H9 (cell line): Measurements from ENCODE around the gene PLXNA2. TPM values are rescaled to one million over a fixed set of nuclear protein-coding genes. Genes with fewer than 3 reads are reported as not detected.

Experiments used
- DNase-seq: peaks from one replicate; pipeline ENCODE4 v3.0.0-alpha.2; 2017
- H2AFZ ChIP-seq: one replicate; pipeline ENCODE4 v1.6.1; 2013; ENCODE audit warnings: mild to moderate bottlenecking, low read length, control low read depth, moderate library complexity
- H2AK5ac ChIP-seq: 2 replicates; pipeline ENCODE4 v1.6.1; 2013; ENCODE audit warnings: low read length, control low read depth, mixed read lengths; ENCODE audit not compliant: insufficient read length
- H2BK120ac ChIP-seq: one replicate; pipeline ENCODE4 v1.6.1; 2013; ENCODE audit warnings: low read depth, mild to moderate bottlenecking, low read length, control low read depth, inconsistent platforms; ENCODE audit not compliant: poor library complexity, severe bottlenecking
- H2BK12ac ChIP-seq: 2 replicates; pipeline ENCODE4 v1.6.1; 2013; ENCODE audit warnings: low read length, control low read depth, mixed read lengths, low read depth; ENCODE audit not compliant: insufficient read length
- H2BK15ac ChIP-seq: 2 replicates; pipeline ENCODE4 v1.6.1; 2013; ENCODE audit warnings: low read depth, low read length, control low read depth
- H2BK20ac ChIP-seq: one replicate; pipeline ENCODE4 v1.6.1; 2013; ENCODE audit warnings: low read depth, mild to moderate bottlenecking, low read length, control low read depth, inconsistent platforms; ENCODE audit not compliant: poor library complexity, severe bottlenecking
- H2BK5ac ChIP-seq: 2 replicates; pipeline ENCODE4 v1.6.1; 2013; ENCODE audit warnings: low read length, control low read depth, mixed read lengths; ENCODE audit not compliant: insufficient read length
- H3K14ac ChIP-seq: 2 replicates; pipeline ENCODE4 v1.6.1; 2013; ENCODE audit warnings: low read length, control low read depth; ENCODE audit not compliant: insufficient read depth
- H3K18ac ChIP-seq: 2 replicates; pipeline ENCODE4 v1.6.1; 2013; ENCODE audit warnings: low read depth, mild to moderate bottlenecking, mixed read lengths, low read length, control low read depth; ENCODE audit not compliant: insufficient read length
- H3K23ac ChIP-seq: 2 replicates; pipeline ENCODE4 v1.6.1; 2013; ENCODE audit warnings: low read length, control low read depth, mixed read lengths, low read depth; ENCODE audit not compliant: insufficient read length
- H3K23me2 ChIP-seq: 2 replicates; pipeline ENCODE4 v1.6.1; 2013; ENCODE audit warnings: low read depth, mild to moderate bottlenecking, mixed read lengths, low read length, control low read depth; ENCODE audit not compliant: insufficient read length, poor library complexity, severe bottlenecking
- H3K27ac ChIP-seq: 2 replicates; pipeline ENCODE4 v1.5.1; 2013; ENCODE audit warnings: low read length, control low read depth, mixed read lengths, low read depth; ENCODE audit not compliant: insufficient read length
- H3K27me3 ChIP-seq: 2 replicates; pipeline ENCODE4 v1.6.1; 2013; ENCODE audit warnings: low read length, control low read depth, inconsistent platforms; ENCODE audit not compliant: insufficient read depth
- H3K4ac ChIP-seq: 2 replicates; pipeline ENCODE4 v1.6.1; 2013; ENCODE audit warnings: low read depth, mild to moderate bottlenecking, control low read depth, inconsistent platforms, low read length, moderate library complexity
- H3K4me1 ChIP-seq: 2 replicates; pipeline ENCODE4 v1.6.1; 2013; ENCODE audit warnings: low read length, control low read depth, inconsistent platforms; ENCODE audit not compliant: insufficient read depth
- H3K4me2 ChIP-seq: 2 replicates; pipeline ENCODE4 v1.6.1; 2013; ENCODE audit warnings: low read length, control low read depth, mixed read lengths; ENCODE audit not compliant: insufficient read length, insufficient read depth
- H3K56ac ChIP-seq: 2 replicates; pipeline ENCODE4 v1.6.1; 2013; ENCODE audit warnings: low read depth, mild to moderate bottlenecking, mixed read lengths, low read length, control low read depth; ENCODE audit not compliant: insufficient read length
- H3K79me1 ChIP-seq: 2 replicates; pipeline ENCODE4 v1.6.1; 2013; ENCODE audit warnings: low read depth, mild to moderate bottlenecking, moderate library complexity, low read length, control low read depth, inconsistent platforms; ENCODE audit not compliant: insufficient read depth, poor library complexity, severe bottlenecking
- H3K79me2 ChIP-seq: 2 replicates; pipeline ENCODE4 v1.6.1; 2013; ENCODE audit warnings: low read length, control low read depth, inconsistent platforms; ENCODE audit not compliant: insufficient read depth
- H3K9ac ChIP-seq: 2 replicates; pipeline ENCODE4 v1.6.1; 2013; ENCODE audit warnings: low read length, control low read depth, mixed read lengths; ENCODE audit not compliant: insufficient read length; ENCODE audit errors: extremely low read depth
- H3K9me3 ChIP-seq: one replicate; pipeline ENCODE4 v1.6.1; 2013; ENCODE audit warnings: low read depth, low read length, inconsistent platforms; ENCODE audit not compliant: control insufficient read depth
- H3T11ph ChIP-seq: one replicate; pipeline ENCODE4 v1.6.1; 2013; ENCODE audit warnings: mild to moderate bottlenecking, low read length, control low read depth, inconsistent platforms
- H4K20me1 ChIP-seq: one replicate; pipeline ENCODE4 v1.6.1; 2013; ENCODE audit not compliant: control insufficient read depth, insufficient read length, insufficient read depth
- H4K5ac ChIP-seq: 2 replicates; pipeline ENCODE4 v1.6.1; 2013; ENCODE audit warnings: low read depth, mild to moderate bottlenecking, mixed read lengths, low read length, control low read depth; ENCODE audit not compliant: insufficient read length
- H4K8ac ChIP-seq: replicated peaks from 2 replicates; pipeline ENCODE4 v1.6.1; 2013; ENCODE audit warnings: low read length, control low read depth, mixed read lengths, low read depth; ENCODE audit not compliant: insufficient read length
- H4K91ac ChIP-seq: 2 replicates; pipeline ENCODE4 v1.6.1; 2013; ENCODE audit warnings: low read depth, mild to moderate bottlenecking, moderate library complexity, mixed read lengths, low read length, control low read depth; ENCODE audit not compliant: insufficient read length
- H3K27ac Mint-ChIP-seq, 3 experiments: 2 replicates in 2 of 3; 3 replicates in 1 of 3; pipeline ENCODE4 v1.8.0; 2020 to 2021; ENCODE audit warnings: mixed read lengths in 3 of 3, mild to moderate bottlenecking in 1 of 3, moderate library complexity in 1 of 3
- H3K27me3 Mint-ChIP-seq: 2 replicates; pipeline ENCODE4 v1.8.0; 2021; ENCODE audit warnings: low read depth, mild to moderate bottlenecking, moderate library complexity, mixed read lengths
- H3K36me3 Mint-ChIP-seq, 3 experiments: 2 replicates in 2 of 3; 3 replicates in 1 of 3; pipeline ENCODE4 v1.8.0; 2020 to 2021; ENCODE audit warnings: low read depth in 3 of 3, mixed read lengths in 3 of 3; ENCODE audit not compliant: insufficient read depth in 1 of 3
- H3K4me1 Mint-ChIP-seq, 2 experiments: 2 replicates each; pipeline ENCODE4 v1.8.0; 2020; ENCODE audit warnings: mixed read lengths in 2 of 2
- H3K4me3 Mint-ChIP-seq, 2 experiments: 2 replicates in 1 of 2; 3 replicates in 1 of 2; pipeline ENCODE4 v1.8.0; 2020 to 2021; ENCODE audit warnings: mild to moderate bottlenecking in 2 of 2, mixed read lengths in 2 of 2, moderate library complexity in 1 of 2
- H3K9me3 Mint-ChIP-seq, 2 experiments: 2 replicates in 1 of 2; 3 replicates in 1 of 2; pipeline ENCODE4 v1.8.0; 2020; ENCODE audit warnings: mild to moderate bottlenecking in 2 of 2, mixed read lengths in 2 of 2, moderate library complexity in 1 of 2
- WGBS: extraction: QIAGEN DNeasy Blood & Tissue Kit; methylation state at CpG from one replicate; pipeline ENCODE4 v1.1.7; 2013; ENCODE audit warnings: missing lambda C conversion rate, low lambda C conversion rate, mixed read lengths; ENCODE audit not compliant: insufficient read length; ENCODE audit errors: extremely low coverage; 5-methylcytosine and 5-hydroxymethylcytosine counted together
- total RNA-seq: library from RNA; stranded (reverse); gene quantifications from 2 replicates; pipeline ENCODE4 v1.2.1, GENCODE V29; 2021
- TF ChIP-seq, protein P1 (sequence below): fragments of 200-600 bp; sonication (generic); conservative IDR thresholded peaks from 3 replicates; pipeline ENCODE4 v1.8.0; 2021; ENCODE audit warnings: antibody characterized with exemption, mild to moderate bottlenecking

The PLXNA2 gene
- total RNA-seq, 1 experiment from 2014 or later = 0.57 TPM

DNA sequence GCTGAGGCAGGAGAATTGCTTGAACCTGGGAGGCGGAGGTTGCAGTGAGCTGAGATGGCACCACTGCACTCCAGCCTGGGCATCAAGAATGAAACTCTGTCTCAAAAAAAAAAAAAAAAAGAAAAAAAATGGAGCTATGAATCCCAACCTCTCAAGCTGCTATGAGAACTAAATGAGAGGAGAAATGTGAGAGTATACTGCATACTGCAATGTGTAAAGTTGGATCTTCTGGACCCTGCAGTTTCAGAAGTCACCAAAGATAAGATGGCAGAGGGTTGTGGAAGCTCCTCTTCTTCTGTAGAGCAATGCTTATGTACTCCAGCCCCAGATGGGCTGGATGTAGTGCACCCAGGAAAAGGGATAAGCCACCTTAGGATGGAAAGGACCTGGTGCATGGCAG, 55.6 kb downstream of the PLXNA2 start:
- H3K4me1 Mint-ChIP-seq = peaks cover 0 to 8% of the 10 kb centered on the region in 2 experiments; a peak in 2 of 4 replicates
- H3K18ac ChIP-seq = no peak overlapping the region
- no CpG with 5 or more reads among the region's 1 CpG for WGBS

More for the DNA sequence above, 55.6 kb downstream of the PLXNA2 start:
- Histone ChIP-seq H2AFZ (no peak overlapping the region), H2AK5ac (no peak overlapping the region), H3K56ac (no peak overlapping the region), H2BK20ac (no peak overlapping the region), H3K4me2 (no peak overlapping the region), H4K5ac (no peak overlapping the region), H3K27me3 (no peaks in the 10 kb centered on the region), H3T11ph (no peak overlapping the region), H3K4ac (no peak overlapping the region), H3K79me1 (no peaks in the 10 kb centered on the region), H2BK5ac (no peak overlapping the region), H3K23ac (no peak overlapping the region), H4K20me1 (no peaks in the 10 kb centered on the region), H3K9ac (no peak overlapping the region), H2BK120ac (no peak overlapping the region), H3K79me2 (no peaks in the 10 kb centered on the region), H3K4me1 (no peaks in the 10 kb centered on the region), H2BK15ac (no peak overlapping the region), H3K9me3 (no peaks in the 10 kb centered on the region), H4K8ac (no peak overlapping the region), H4K91ac (no peak overlapping the region), H3K23me2 (no peaks in the 10 kb centered on the region), H3K27ac (no peak overlapping the region), H2BK12ac (no peak overlapping the region), H3K14ac (no peak overlapping the region)
- TF ChIP-seq, protein P1, sequence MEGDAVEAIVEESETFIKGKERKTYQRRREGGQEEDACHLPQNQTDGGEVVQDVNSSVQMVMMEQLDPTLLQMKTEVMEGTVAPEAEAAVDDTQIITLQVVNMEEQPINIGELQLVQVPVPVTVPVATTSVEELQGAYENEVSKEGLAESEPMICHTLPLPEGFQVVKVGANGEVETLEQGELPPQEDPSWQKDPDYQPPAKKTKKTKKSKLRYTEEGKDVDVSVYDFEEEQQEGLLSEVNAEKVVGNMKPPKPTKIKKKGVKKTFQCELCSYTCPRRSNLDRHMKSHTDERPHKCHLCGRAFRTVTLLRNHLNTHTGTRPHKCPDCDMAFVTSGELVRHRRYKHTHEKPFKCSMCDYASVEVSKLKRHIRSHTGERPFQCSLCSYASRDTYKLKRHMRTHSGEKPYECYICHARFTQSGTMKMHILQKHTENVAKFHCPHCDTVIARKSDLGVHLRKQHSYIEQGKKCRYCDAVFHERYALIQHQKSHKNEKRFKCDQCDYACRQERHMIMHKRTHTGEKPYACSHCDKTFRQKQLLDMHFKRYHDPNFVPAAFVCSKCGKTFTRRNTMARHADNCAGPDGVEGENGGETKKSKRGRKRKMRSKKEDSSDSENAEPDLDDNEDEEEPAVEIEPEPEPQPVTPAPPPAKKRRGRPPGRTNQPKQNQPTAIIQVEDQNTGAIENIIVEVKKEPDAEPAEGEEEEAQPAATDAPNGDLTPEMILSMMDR = no peak
- no peak for DNase-seq
- H3K36me3 Mint-ChIP-seq = no peaks in the 10 kb centered on the region
- H3K9me3 Mint-ChIP-seq = no peaks in the 10 kb centered on the region
- peaks cover 4% of the 10 kb centered on the region; the same call in 1 of the 2 replicates for H3K27me3 Mint-ChIP-seq
- no peak overlapping the region for H3K27ac Mint-ChIP-seq
- H3K4me3 Mint-ChIP-seq = no peak overlapping the region
